Caco-2 (cell line): Measurements from ENCODE around the gene PLCB4. TPM values are rescaled to one million over a fixed set of nuclear protein-coding genes. Genes with fewer than 3 reads are reported as not detected.

Source experiments
- BruUV-seq: library from RNA; stranded (reverse); fragments of 400-500 nt; replicated peaks from 2 replicates; lab custom pipeline; 2021; lab: Mats Ljungman, UMichigan
- CTCF ChIA-PET: fragments of 300-600 bp; sonication (Branson Sonifier 250); formaldehyde crosslinking; loops from one replicate; lab custom pipeline; 2022; ENCODE audit warnings: antibody characterized with exemption; lab: Charles Lee
- POLR2A ChIA-PET: fragments of 300-600 bp; sonication (Branson Sonifier 250); formaldehyde crosslinking; loops from one replicate; lab custom pipeline; 2022; ENCODE audit warnings: antibody characterized with exemption; lab: Charles Lee
- DNase-seq, 2 experiments: peaks; one replicate each; pipeline versions ENCODE4 v3.0.0 to v3.0.0-alpha.2; 2020 to 2022
- H3K27me3 ChIP-seq: replicated peaks from 2 replicates; pipeline ENCODE4 v1.6.0; 2011; ENCODE audit warnings: low read length; ENCODE audit not compliant: control insufficient read depth, insufficient read depth
- H3K36me3 ChIP-seq: 2 replicates; pipeline ENCODE4 v1.5.1; 2011; ENCODE audit warnings: low read length; ENCODE audit not compliant: control insufficient read depth, insufficient read depth
- H3K4me1 ChIP-seq: fragments of 250-450 bp; sonication (Bioruptor Pico); 2 replicates; pipeline ENCODE4 v1.5.1; 2020; ENCODE audit warnings: mild to moderate bottlenecking
- H3K4me3 ChIP-seq: 2 replicates; pipeline ENCODE4 v1.5.1; 2011; ENCODE audit warnings: low read depth, mild to moderate bottlenecking, control low read depth, low read length
- H3K9me3 ChIP-seq: fragments of 250-450 bp; sonication (Bioruptor Pico); 2 replicates; pipeline ENCODE4 v1.5.1; 2020; ENCODE audit warnings: mild to moderate bottlenecking, moderate library complexity
- H3K27ac Mint-ChIP-seq: one replicate; pipeline ENCODE4 v1.8.0; 2022; ENCODE audit warnings: mixed read lengths; ENCODE audit not compliant: unreplicated experiment
- H3K27me3 Mint-ChIP-seq: one replicate; pipeline ENCODE4 v1.8.0; 2022; ENCODE audit warnings: mixed read lengths; ENCODE audit not compliant: insufficient read depth, unreplicated experiment
- H3K36me3 Mint-ChIP-seq: one replicate; pipeline ENCODE4 v1.8.0; 2022; ENCODE audit warnings: mild to moderate bottlenecking, mixed read lengths; ENCODE audit not compliant: insufficient read depth, unreplicated experiment
- H3K4me1 Mint-ChIP-seq: one replicate; pipeline ENCODE4 v1.8.0; 2022; ENCODE audit warnings: low read depth, mixed read lengths; ENCODE audit not compliant: unreplicated experiment
- H3K4me3 Mint-ChIP-seq: one replicate; pipeline ENCODE4 v1.8.0; 2022; ENCODE audit warnings: mild to moderate bottlenecking, moderate library complexity, mixed read lengths; ENCODE audit not compliant: unreplicated experiment
- H3K9me3 Mint-ChIP-seq: one replicate; pipeline ENCODE4 v1.8.0; 2022; ENCODE audit warnings: mixed read lengths; ENCODE audit not compliant: unreplicated experiment
- intact Hi-C: fragments of 100-400 bp; cut with micrococcal nuclease; formaldehyde crosslinking; loops from one replicate; pipeline ENCODE4 v1.10.0; 2022; ENCODE audit not compliant: unreplicated experiment
- total RNA-seq: library from RNA; stranded (reverse); gene quantifications from 2 replicates; pipeline ENCODE4 v1.2.3, GENCODE V29; 2022
- TF ChIP-seq, protein P1 (sequence below), 2 experiments: fragments of 200-600 bp in 1 of 2; IDR thresholded peaks; 1 replicate in 1 of 2; 2 replicates in 1 of 2; pipeline versions ENCODE4 v1.5.1 to v1.8.0; 2011 to 2022; ENCODE audit warnings: antibody characterized with exemption in 1 of 2, control low read depth in 1 of 2, inconsistent platforms in 1 of 2, low read depth in 1 of 2, low read length in 1 of 2, mild to moderate bottlenecking in 1 of 2, moderate library complexity in 1 of 2; ENCODE audit not compliant: insufficient read depth in 1 of 2, severe bottlenecking in 1 of 2, unreplicated experiment in 1 of 2

PLCB4 gene
- total RNA-seq, 1 experiment from 2014 or later, result 3.0 TPM

DNA sequence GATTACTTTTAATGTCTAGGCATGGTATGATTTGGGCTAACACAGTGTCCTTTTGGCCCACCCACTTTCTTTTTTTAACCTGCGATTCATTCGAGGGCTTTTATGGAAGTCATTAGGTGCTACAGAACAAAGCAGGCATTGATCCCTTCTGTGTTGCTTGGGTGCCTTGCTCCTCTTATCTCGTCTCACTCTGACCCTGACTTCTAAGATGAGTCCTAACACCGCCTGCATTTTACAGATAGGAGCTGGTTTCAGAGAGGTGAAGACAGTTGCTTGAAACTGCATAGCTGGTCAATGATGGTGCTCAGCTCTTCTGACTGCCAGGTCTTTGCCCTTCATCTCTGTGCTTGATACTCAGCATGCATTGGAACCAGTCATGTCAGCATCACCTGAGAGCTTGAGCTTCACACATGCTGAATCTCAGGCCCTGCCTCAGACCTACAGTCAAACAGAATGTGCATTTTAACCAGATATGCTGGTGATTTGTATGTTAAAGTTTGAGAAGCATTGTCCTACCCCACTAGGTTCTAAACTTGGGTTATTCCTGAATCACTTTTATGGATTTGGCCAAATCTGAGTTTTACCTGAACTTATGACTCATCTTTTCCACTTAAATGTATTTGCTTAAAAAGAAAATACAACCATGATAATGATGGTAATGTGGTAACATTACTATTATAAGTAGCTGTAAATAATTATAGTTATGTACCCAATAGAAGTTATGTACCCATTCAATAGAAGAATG lies 142.3 kb downstream of the PLCB4 start:
- H3K36me3 Mint-ChIP-seq, result no peaks in the 10 kb centered on the region
- H3K9me3 Mint-ChIP-seq, result no peaks in the 10 kb centered on the region
- no peaks in the 10 kb centered on the region for H3K4me1 ChIP-seq
- intact Hi-C loops, result no loop called here
- peak in 1 of 2 experiments; percentile 35 for DNase-seq
- H3K36me3 ChIP-seq, result no peaks in the 10 kb centered on the region
- ChIA-PET CTCF (no interaction called here), POLR2A (no interaction called here)
- no TSS peak for BruUV-seq
- no peaks in the 10 kb centered on the region for H3K27me3 Mint-ChIP-seq
- H3K4me1 Mint-ChIP-seq, result no peaks in the 10 kb centered on the region
- no peak overlapping the region for H3K4me3 ChIP-seq
- H3K27ac Mint-ChIP-seq, result no peak overlapping the region
- no peaks in the 10 kb centered on the region for H3K9me3 ChIP-seq
- H3K4me3 Mint-ChIP-seq, result no peak overlapping the region
- no peaks in the 10 kb centered on the region; the same call in 1 of the 2 replicates for H3K27me3 ChIP-seq
- TF ChIP-seq, protein P1, sequence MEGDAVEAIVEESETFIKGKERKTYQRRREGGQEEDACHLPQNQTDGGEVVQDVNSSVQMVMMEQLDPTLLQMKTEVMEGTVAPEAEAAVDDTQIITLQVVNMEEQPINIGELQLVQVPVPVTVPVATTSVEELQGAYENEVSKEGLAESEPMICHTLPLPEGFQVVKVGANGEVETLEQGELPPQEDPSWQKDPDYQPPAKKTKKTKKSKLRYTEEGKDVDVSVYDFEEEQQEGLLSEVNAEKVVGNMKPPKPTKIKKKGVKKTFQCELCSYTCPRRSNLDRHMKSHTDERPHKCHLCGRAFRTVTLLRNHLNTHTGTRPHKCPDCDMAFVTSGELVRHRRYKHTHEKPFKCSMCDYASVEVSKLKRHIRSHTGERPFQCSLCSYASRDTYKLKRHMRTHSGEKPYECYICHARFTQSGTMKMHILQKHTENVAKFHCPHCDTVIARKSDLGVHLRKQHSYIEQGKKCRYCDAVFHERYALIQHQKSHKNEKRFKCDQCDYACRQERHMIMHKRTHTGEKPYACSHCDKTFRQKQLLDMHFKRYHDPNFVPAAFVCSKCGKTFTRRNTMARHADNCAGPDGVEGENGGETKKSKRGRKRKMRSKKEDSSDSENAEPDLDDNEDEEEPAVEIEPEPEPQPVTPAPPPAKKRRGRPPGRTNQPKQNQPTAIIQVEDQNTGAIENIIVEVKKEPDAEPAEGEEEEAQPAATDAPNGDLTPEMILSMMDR (IDR thresholded peaks at IDR 0.05; ENCODE audit: insufficient read depth in 1 of 2, low read depth in 1 of 2, low read length in 1 of 2, severe bottlenecking in 1 of 2, unreplicated experiment in 1 of 2), result no peak

DNA sequence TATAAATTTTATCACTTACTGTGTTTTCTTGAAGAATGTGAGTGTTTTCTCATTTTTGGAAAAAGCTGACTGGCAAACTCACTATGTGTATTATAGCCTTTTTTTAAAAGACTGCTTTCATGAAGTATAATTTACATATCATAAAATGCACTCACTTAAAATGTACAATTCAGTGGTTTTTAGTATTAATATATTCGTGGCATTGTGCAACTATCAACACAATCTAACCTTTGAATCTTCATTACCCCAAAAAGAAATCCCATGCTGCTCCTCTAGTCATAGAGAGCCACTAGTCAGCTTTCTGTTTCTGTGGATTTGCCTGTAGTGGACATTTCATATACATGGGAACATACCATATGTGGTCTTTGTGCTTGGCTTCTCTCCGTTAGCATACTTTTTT lies 143.8 kb downstream of the PLCB4 start:
- H3K4me1 ChIP-seq, result no peaks in the 10 kb centered on the region
- no peaks in the 10 kb centered on the region for H3K36me3 ChIP-seq
- H3K4me3 Mint-ChIP-seq, result no peak overlapping the region
- no peaks in the 10 kb centered on the region for H3K36me3 Mint-ChIP-seq
- intact Hi-C loops, result no loop called here
- no peaks in the 10 kb centered on the region; the same call in 1 of the 2 replicates for H3K27me3 ChIP-seq
- DNase-seq, result no peak
- H3K9me3 Mint-ChIP-seq, result no peaks in the 10 kb centered on the region
- H3K27me3 Mint-ChIP-seq, result no peaks in the 10 kb centered on the region
- no peaks in the 10 kb centered on the region for H3K4me1 Mint-ChIP-seq
- ChIA-PET CTCF (no interaction called here), POLR2A (no interaction called here)
- no TSS peak for BruUV-seq
- H3K4me3 ChIP-seq, result no peak overlapping the region
- H3K27ac Mint-ChIP-seq, result no peak overlapping the region
- no peaks in the 10 kb centered on the region for H3K9me3 ChIP-seq
- TF ChIP-seq, protein P1 (IDR thresholded peaks at IDR 0.05; ENCODE audit: insufficient read depth in 1 of 2, low read depth in 1 of 2, low read length in 1 of 2, severe bottlenecking in 1 of 2, unreplicated experiment in 1 of 2), result no peak

DNA sequence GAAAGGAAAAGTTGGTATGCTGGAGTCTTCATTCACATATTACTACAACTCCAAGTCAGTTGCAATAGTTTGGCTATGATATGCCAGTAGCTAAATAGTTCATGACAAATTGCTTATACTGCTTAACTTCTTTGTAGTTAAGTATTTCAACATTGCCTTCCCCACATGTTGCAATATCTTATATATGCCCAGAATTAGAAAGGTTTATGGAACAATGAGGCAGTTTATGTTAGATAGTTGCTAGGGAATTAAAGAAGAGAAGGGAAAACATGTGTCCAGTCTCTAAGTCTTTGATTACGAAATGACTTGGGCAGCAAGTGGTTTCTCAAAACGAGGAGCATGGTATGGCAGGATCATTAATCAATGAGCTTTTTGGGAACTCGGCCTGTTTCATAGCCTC lies 145.8 kb downstream of the PLCB4 start:
- POLR2A ChIA-PET, result no interaction called here
- no peaks in the 10 kb centered on the region for H3K27me3 Mint-ChIP-seq

More for the DNA sequence above, 145.8 kb downstream of the PLCB4 start:
- H3K9me3 Mint-ChIP-seq, result no peaks in the 10 kb centered on the region
- no peak for DNase-seq
- no peaks in the 10 kb centered on the region for H3K9me3 ChIP-seq
- H3K36me3 Mint-ChIP-seq, result no peaks in the 10 kb centered on the region
- CTCF ChIA-PET, result no interaction called here
- H3K4me1 Mint-ChIP-seq, result no peaks in the 10 kb centered on the region
- intact Hi-C loops, result loop anchor here (1.0 kb wide), 1 partner anchor 145 kb away; no protein-coding TSS in a partner anchor
- H3K4me1 ChIP-seq, result no peaks in the 10 kb centered on the region
- H3K4me3 ChIP-seq, result no peak overlapping the region
- TF ChIP-seq, protein P1 (IDR thresholded peaks at IDR 0.05; ENCODE audit: insufficient read depth in 1 of 2, low read depth in 1 of 2, low read length in 1 of 2, severe bottlenecking in 1 of 2, unreplicated experiment in 1 of 2), result no peak
- H3K4me3 Mint-ChIP-seq, result no peak overlapping the region
- no peaks in the 10 kb centered on the region; the same call in 1 of the 2 replicates for H3K27me3 ChIP-seq
- H3K36me3 ChIP-seq, result no peaks in the 10 kb centered on the region
- BruUV-seq, result no TSS peak
- no peak overlapping the region for H3K27ac Mint-ChIP-seq
